Loucy (cell line): ENCODE measurements around the gene GLT8D1.

Experiments
- EZH2phosphoT487 ChIP-seq: fragments of 200-600 bp; IDR thresholded peaks from 2 replicates; pipeline ENCODE4 v1.6.1; 2018; ENCODE audit warnings: antibody characterized with exemption, mild to moderate bottlenecking, moderate library complexity, borderline replicate concordance
- TF ChIP-seq, protein P1 (sequence below): fragments of 200-600 bp; sonication (generic); conservative IDR thresholded peaks from 2 replicates; pipeline ENCODE4 v1.5.1; 2014; ENCODE audit warnings: mild to moderate bottlenecking, antibody characterized with exemption, low read length

DNA sequence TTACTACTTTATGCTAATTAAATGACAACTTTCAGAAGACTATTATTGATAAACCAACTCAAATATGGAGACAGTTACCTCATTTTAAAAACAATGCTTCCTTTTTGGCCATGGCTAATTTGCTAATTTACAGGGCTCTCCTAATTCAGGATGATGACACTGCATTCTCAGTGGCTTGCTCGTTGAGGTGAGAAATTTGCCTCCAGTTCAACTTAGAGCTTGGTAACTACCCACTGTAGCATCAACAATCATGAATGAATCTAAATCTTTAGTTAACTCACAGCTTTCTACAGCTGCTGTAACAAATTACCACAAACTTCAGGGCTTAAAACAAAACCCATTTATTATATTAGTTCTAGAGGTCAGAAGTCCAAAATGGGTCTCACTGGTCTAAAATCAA, 33.9 kb downstream of the GLT8D1 start:
- TF ChIP-seq, protein P1, sequence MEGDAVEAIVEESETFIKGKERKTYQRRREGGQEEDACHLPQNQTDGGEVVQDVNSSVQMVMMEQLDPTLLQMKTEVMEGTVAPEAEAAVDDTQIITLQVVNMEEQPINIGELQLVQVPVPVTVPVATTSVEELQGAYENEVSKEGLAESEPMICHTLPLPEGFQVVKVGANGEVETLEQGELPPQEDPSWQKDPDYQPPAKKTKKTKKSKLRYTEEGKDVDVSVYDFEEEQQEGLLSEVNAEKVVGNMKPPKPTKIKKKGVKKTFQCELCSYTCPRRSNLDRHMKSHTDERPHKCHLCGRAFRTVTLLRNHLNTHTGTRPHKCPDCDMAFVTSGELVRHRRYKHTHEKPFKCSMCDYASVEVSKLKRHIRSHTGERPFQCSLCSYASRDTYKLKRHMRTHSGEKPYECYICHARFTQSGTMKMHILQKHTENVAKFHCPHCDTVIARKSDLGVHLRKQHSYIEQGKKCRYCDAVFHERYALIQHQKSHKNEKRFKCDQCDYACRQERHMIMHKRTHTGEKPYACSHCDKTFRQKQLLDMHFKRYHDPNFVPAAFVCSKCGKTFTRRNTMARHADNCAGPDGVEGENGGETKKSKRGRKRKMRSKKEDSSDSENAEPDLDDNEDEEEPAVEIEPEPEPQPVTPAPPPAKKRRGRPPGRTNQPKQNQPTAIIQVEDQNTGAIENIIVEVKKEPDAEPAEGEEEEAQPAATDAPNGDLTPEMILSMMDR: no peak
- no peak for TF ChIP-seq EZH2phosphoT487
